ENCODE measurements around the gene HOXB3.
A peak's percentile ranks its signal among the peaks of the same experiment; 100 is the strongest.

The HOXB3 gene

DNA sequence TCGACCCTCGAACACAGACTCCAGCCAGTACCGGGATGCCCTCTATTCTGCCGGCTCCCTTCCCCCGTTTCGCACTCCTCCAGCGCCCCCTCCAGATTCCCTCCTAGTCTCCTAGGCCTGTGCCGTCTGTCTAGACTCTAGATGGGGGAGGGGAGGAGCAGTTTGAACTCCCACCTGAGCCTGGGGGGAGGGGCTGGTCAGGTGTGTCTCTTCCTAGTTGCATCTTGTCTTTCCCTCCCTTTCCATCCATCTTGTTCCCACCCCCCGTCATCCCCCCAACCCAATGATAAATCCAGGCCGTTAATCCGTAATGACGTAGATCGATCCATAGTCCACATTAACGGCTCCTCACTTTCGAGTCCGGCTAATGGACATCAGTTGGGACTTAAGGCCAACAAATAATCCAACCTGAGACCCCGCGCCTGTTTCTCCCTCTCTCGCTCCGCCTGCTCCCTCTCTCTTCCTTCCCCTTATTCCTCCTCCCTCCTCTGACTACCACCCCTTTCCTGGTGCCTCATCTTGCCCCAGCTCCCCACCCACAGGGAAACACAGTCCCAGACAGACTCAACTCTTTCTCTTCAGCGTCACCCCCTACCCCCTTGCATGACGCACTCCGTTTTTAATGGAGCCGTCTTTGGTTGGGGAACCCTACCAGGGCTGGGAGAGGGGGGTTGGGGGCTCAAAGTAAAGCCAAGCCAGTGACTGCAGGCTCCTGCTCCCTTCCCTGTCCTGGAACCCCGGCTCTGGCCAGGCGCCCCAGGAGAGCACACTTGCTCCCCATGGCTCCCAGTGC is 6.9 kb upstream of the HOXB3 start:
- DNase-seq = no peak

DNA sequence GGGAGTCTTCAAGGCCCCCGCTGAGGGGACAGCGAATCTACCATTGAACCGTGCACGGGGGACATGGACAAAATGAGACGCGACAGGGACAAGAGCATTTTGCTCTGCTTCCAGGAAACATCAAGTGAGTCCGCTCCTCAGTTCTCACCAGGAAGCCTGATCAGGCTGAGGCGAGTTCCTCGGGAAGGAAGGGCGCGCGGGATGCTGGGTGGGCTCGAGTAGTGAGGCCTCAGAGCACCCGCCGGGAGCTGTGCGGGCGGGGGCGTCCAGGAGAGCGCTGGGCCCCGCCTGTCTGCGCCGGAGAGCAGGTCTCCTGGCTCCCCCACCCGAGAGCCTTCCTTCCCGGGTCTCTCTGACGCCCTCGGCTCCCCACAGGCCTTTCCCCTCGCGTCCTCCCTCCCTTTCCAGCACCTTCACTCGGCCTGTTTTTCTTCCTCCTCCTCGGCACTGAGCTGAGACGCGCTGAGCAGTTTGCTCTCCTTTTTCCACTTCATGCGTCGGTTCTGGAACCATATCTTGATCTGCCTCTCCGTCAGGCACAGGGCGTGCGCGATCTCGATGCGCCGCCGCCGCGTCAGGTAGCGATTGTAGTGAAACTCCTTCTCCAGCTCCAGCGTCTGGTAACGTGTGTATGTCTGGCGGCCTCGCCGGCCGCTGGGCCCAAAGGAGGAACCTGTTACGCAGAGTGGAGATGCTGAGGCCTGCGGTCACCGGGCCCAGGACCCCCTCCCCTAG is 6.1 kb upstream of the HOXB3 start:
- DNase-seq = no peak

DNA sequence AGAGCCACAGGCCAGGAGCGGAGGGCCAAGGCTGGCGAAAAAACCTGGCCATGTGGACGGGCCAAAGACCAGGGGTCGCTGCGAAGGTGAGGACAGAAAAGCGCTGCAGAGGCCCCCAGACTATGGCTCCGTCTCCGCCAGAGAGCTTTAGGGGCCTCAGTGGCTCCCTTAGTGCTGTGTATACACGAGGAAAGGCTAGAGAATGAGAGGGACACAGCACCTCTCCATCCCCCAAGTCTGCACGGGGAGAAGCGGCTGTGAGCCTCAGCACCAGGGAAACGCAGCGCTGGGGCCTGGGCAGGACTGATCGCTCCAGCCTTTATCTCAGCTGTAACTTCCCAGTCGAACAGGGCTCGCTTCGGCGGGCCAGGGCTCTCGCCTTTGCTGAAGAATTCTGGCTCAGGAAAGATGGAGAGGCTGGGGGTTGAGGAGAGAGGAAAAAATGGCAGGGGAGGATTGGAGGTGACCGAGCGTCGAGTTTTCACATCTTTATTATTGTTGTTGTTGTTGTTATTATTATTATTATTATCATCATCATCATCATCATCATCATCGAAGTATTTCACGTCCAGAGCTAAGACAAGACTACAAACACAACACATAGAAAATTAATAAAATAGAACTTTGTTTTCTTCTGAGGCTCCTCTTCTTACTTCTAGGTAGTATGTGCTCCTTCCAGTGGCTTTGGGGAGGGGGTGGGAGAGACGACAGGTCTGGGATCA is 5.4 kb upstream of the HOXB3 start:
- DNase-seq = no peak

DNA sequence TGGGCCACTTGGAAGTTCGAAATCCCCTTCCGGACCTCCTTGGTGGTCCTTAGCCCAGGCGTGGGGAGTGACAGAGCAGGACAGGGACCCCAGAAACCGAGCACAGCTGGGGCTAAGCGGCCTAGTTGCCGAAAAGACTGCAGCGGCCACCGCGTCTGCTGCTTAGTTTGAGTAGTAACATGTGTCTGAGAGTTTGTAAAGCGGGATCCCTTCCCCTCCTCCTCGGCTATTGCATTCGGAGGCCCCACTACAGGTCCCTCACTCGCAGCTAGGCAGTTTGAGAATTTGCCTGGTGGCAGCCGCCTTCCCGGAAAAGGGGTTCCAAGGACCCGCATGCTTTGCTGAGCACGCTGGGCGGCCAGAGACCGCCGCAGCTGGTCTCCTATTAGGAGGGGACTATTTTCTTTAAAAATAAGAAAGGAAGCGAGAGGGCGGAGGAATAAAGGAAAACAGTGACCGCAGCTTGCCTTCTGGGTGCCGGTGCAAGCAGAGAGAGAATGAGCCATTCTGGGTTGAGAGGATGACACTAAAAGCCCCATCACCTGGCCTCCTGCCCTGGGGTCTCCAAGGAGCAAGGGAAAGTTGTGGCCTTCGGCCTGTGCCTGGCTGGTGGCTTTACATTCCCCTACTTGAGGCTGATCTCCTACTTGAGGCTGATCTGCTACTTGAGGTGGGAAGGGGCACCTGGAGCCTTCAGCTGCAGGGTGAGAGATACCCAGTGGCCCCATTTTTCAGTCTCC is 4.7 kb upstream of the HOXB3 start:
- no peak for DNase-seq

DNA sequence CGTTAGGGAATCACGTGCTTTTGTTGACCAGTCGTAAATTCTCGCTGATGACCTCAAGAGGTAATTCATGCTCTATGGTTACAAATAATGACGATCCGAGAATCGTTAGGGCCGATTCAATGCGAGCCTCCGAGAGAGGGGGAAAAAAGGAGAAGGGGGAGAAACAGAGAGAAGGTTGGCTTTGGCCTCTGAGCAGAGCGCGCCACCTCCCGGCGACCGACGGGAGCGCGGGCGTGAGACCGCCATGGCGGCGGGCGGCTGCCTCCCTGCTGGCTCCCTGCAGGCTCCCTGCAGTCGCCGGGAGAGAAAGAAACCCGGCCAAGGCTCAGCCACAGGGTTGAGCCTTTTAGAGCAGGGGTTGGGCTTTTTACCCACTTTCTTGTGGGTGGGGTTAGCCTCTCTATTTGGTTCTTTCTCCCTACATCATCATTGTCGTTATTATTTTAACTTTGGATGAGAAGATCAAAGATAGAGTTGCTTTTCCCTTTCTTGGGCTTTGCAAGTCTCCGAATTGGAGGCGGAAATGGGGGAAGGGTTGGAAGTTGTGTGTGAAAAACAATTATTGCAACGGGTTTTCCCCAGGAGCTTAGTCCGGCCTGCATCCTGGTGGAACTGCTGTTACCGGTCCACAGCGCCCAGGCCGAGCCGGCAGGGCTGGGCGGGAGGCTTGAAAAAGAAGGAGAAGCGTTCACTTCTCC is 3.9 kb upstream of the HOXB3 start:
- DNase-seq = peak; percentile 28

DNA sequence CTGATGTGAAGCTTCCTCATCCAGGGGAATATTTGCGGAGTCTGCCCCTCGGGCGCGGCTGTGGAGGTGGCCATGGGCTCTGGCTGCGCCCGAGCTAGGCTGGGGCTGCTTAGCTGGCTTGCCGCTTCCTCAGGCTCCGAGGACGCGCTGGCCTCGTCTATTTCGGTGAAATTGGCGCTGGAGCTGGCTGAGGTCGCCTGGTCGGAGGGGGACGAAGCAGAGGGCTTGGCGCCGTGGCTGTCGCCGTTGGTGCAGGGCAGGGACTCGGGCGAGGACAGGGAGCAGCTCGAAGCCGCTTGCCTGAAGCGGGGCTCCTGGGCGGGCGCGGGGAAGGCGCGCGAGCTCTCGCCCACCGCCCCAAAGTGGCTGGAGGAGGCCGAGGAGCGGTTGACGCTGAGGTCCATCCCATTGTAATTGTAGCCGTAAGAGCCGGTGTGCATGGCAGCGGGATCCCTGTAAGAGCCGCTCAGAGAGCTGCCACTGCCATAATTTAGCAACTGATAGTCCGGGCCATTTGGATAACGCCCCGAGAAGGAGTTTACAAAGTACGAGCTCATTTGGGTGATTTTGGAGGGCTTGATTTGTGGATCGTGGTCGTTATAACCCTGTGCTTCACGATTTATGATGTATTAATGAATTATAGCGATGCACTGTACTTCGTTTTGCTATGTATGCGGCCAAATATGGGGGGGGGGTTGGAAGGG is 3.2 kb upstream of the HOXB3 start, which contains the start of gene HOXB5:
Gene HOXB5, minus strand, starts transcription at position 654 of the 704 bp plus-strand sequence. Its CDS starts 97 bp downstream, at position 557.
- DNase-seq = no peak

DNA sequence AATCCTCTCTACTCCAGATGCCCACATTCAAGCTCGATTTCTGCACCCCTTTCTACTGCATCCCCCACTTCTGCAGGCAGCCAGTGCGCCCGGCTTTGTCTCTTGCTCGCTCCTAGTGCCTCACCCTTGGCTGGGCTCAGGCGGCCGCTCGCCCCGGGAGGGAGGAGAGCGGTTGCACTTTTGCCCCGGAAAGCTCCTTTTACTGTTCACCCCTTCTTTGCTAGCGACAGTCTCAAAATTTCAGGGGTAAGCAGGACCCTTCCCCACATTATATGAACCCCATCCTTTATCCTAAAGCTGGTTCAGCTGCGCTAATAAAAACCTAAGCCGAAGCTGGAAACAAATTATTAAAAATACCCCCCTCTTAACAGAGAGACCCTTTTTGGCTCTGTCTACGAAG is 2.5 kb upstream of the HOXB3 start:
- no peak for DNase-seq

DNA sequence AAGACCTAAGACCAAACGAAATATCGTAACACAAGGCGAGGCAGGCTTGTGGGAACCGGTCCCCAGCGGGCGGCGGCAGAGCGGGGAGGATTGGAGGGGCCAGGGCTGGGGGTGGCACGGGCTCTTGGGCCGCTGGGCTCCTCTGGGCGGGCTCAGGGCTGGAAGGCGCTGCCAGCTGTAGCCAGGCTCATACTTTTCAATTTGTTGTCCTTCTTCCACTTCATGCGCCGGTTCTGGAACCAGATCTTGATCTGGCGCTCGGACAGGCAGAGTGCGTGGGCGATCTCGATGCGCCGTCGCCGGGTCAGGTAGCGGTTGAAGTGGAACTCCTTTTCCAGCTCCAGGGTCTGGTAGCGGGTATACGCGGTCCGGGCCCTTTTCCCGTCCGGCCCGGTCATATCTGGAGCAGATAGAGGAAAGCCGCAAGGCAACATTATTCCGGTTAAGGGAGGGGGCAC is 2.0 kb upstream of the HOXB3 start:
- DNase-seq = no peak

DNA sequence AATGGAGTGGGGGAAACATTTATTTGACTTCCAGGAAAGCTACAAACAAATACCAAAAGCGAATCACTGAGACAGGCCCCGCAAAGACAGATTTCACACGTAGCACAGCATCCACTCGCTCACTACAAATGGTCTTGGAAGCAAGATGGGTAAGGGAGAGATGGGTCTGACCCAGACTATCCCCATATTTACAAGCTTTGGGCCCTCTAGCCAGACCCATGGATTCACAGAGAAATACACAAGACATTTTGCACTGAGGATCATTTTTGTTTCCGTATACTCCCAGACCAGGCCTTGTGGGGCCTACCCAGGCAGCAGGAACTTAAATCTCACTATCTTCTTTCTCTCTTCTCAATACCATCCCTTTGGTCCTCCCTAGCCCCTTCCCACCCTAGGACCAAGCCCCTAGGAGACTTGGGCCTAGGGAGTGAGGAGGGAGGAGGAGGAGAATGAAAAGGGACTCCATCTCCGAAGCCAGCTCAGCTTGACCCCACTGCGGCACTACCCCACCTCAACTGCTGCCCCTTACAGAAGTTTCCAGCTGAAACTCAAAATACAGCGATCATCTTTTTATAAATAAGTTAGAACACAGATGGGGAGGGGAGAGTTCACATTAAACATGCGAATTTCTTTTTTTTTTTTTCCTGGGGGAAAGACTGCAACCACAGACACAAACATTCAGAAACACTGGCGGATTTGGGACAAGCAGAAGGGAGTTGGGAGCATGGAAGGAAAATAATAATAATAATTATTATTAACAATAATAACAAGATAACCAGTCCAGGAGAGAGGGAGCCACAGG is 1.4 kb upstream of the HOXB3 start:
- DNase-seq = no peak

DNA sequence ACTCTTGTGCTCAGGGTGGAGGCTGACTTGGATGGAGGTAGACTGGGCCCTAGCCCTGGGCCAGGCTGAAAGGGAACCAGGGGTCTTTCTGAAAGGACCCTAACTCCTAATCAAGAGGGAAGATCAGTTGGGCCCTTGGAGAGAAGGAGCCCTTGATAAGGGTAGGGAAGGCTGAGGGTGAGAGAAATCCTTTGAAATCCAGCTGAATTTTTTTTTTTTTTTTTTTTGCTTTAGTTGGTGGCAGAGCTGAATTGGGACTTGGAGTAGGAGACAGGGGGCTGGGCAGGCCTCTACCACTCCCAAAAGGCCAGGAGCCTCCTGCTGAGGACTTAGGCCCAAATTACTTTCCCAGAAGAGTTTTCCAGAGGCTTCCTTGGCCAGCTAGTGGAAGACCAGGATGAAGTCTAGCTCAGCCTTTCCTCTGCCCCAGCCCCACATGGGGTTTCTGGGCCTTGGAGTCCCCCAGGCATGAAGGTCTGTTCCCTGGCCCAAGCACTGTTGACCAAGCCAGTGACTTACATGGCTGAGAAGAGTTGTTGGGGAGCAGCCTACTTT is 643 bp upstream of the HOXB3 start:
- DNase-seq = no peak

DNA sequence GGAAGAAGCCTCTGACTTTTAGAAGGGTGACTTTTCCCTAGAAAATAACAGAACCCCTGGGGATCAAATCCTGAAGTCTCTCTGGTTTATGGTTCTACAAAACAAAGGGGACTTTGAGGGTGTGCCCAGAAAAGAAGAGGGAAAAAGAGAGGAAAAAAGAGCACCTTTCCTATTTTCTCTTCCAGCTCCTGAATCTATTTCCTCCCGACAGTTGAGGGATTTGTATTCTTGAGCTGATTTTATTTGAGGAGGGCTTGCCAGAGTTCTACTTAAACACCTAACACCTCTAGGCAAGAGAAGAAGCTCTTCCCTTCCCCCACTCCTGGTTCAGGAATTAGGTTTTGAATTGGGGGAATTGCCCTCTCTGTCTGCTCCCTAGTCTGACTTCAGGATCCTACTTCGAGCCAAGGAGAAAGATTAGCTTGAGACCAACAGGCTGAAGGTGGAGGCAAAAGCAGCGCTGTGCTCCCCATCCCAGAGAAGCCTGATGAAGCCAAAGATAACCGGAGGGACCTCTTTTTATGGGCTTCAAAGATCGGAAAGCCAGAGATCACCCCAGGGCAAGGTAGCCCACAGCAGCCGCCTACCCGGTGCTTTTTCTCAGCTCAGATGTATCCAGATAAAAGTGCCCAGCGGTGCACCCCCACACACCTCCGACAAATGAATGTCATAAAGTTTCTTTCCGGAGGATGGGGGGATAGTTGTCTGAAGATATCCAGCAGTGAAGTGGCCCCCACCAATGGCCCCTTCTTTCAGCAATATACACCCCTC is 796 bp downstream of the HOXB3 start:
- no peak for DNase-seq

DNA sequence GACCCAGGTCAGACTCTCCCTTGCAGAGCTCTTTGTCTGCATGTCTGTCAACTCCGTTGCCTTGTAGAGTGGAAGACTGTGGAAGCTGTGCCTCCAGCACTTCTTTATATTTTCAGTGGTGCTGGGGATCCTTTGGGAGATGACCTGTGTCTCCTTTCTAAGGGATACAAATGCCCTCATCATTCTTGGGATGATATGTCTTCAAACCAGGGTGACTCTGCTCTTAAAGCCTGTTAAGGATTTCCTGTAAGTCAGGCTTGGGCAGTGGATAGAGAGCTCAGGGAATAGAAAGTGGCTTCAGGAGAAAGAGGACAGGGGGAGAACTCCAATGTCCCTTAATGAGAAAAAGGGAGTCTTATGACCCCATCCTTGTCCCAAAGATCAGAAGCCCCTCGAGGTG is 1.5 kb downstream of the HOXB3 start:
- no peak for DNase-seq

DNA sequence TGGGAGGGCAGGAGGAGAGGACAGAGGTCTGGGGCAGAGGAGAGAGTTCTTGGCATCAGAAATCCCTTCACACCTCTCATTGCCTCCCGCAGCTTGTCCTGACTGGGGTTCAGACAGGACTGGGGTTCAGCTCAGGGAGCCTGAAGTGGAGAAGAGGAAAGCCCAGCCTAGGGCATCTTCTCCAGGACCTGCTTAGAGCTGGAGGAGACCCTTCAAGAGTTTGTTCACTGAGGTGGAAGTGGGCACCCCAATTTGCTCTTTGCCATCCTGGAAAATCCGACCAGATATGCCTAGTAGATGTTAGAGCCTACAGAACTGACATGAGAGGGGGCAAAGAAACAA is 2.0 kb downstream of the HOXB3 start:
- no peak for DNase-seq

DNA sequence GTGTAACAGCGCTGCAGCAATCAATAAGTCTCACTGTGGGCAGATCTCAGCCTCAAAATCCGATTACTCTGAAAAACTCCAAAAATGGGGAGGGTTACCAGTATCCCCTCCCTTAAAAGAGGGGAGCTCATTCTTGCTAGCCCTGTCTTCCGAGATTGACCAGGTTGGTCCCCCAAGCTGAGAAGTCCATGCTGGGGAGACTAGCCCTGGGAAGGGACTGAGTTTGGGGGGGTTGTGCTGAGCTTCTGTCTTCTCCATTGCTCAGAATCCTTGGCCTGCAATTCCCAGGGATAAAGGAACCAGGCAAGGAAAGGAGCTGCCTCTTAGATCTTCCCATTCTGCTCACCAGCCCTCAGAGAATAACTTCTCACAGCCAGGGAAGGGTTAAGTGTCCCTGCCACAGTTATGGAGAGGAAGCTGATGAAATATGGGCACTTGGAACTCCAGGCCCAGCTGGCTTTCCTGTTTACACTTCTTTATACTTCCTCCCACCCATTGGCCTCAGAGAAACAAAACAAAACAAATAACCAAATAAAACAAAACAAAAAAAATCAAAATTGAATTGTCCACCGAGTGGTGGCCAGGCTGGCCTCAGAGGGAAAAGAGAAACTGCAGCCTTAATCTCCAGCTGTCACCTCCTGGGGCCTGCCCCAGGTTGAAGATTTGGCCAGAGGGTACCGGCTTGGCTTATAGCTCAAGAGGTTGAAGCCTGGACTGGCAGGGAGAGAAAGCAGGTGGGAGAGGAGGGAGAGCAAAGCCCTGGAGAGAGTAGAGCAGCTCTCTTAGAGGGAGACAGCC is 2.6 kb downstream of the HOXB3 start:
- no peak for DNase-seq

DNA sequence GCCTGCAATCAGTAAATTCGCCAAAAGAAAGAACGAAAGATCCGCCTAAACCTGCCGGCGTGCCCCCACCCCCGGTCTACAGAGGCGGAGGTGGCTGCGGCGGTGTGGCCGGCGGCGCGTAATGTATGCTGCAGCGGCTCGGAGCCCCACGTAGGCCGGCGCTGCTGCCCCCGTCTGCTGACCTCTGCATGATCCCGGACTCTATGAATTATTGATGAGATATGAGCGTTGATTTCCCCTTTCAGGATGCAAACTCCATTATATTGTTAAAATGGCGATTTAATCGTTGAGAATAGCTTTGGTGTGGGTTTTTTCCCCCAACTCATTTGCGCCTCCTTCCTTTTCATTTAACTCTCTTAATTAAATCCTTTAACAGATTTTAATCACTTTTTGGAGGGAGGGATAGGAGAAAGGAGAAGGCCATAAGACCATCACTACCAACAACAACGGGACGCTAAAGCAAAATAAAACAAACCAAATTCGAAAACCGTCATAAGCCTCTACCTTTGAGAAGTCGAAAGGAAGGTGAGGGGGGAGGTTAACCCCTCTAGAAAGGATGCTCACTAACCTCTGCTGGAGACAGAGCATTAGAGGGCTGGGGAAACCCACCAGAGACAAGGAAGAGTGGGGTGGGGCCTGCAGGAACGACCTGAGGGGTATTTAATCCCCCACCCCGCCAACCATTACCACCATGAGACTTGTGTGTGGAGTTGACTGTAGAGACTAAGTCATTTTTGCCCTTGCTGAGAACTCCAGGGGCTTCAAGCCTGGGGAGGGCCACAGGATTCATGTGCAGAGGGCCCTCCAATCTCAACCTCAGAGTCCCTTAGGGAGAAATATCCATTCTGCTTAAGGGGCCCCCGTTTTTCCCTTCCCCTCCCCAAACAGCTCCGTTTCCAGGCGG is 3.4 kb downstream of the HOXB3 start:
- no peak for DNase-seq

DNA sequence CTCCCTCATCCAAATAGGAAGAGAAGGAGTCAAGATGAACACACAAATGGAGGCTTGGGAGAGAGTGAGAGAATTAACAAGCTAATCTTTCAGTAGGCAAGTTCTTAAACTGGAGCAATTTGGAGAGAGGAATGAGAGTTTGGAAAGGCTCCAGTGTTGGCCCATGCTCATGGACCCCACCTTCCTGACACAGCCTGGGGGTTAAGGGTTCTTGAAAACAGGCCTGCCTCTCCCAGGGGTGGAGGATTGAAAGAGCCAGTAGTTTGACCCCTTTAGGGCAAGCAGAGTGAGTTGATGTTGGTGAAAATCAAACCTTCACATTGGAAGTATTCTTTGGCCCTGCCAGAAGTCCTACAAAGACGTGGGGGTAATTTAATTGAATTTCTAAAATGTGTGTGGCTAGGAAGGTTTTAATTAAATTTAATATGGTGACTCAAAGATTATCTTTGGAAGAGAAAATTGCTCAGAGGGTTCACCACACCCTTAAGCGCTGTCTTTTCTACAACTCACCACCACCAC is 5.8 kb downstream of the HOXB3 start:
- DNase-seq = no peak

DNA sequence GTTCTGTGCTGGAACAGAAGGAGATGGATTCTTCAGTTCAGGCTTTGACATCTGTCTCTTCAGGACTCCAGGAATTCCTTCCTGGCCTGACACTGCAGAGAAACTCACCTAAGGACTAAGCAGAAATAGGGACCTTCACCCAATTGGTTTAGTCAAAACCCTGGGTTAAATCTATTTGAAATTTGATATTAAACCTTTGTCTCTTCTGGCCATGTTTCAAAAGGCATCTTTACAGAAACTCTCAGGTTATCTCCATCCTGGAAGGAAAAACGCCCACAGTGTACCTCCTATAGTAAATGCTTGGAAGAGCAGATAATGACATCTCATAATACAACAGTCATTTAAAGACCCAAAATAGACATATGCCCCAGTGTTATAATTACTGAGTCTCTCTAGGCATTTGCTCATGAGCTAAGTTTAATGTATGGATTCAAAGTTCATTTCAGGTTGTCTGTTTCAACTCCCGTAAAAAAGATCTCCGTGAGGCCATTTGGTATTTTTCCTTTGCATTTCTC is 6.3 kb downstream of the HOXB3 start:
- no peak for DNase-seq

All from NCI-H2171 (cell line).